A549 (cell line): ENCODE measurements around the gene TEX35. TPM values are rescaled to one million over a fixed set of nuclear protein-coding genes. Genes with fewer than 3 reads are reported as not detected.
"Not testable (repeated sequence)": the region's sequence is repeated elsewhere in the genome, so short reads cannot be mapped to it uniquely, and the experiment has no call there.

Source experiments
- ATAC-seq, 2 experiments: fragments of 200-7000 bp in 1 of 2; fragments of >200 bp in 1 of 2; cut with Nextera tagmentation in 1 of 2; cut with Tn5 transposase in 1 of 2; 3 replicates each; pipeline versions ENCODE4 v1.8.0 to v1.9.1; 2018 to 2020; ENCODE audit warnings: mild to moderate bottlenecking in 1 of 2, moderate library complexity in 1 of 2
- CTCF ChIA-PET: fragments of 300-600 bp; sonication (Branson Sonifier 250); formaldehyde crosslinking; extraction: SDS; loops from one replicate; lab custom pipeline; 2021; ENCODE audit warnings: antibody characterized with exemption, inconsistent platforms; lab: Yijun Ruan, JAX
- POLR2A ChIA-PET: fragments of 350-600 bp; formaldehyde crosslinking; extraction: SDS; loops from one replicate; lab custom pipeline; 2021; ENCODE audit warnings: antibody characterized with exemption, inconsistent platforms; lab: Yijun Ruan, JAX
- DNase-seq, 2 experiments: peaks; one replicate each; pipeline versions ENCODE4 v3.0.0 to v3.0.0-alpha.2; 2011 to 2016; ENCODE audit warnings: low read depth in 1 of 2, low spot score in 1 of 2
- FAIRE-seq: peaks from 2 replicates; lab custom pipeline; 2011; peaks lifted over from hg19 to GRCh38; lab: Jason Lieb, UNC
- H3K27ac ChIP-seq, 2 experiments: fragments of >200 bp; sonication (Bioruptor Twin); formaldehyde crosslinking; 3 replicates each; pipeline ENCODE4 v1.5.1; 2016 to 2017
- H3K4me1 ChIP-seq: fragments of >200 bp; sonication (Bioruptor Twin); formaldehyde crosslinking; 3 replicates; pipeline ENCODE4 v1.6.1; 2016
- H3K4me2 ChIP-seq: fragments of >200 bp; sonication (Bioruptor Twin); formaldehyde crosslinking; 3 replicates; pipeline ENCODE4 v1.6.1; 2016
- H3K4me3 ChIP-seq: fragments of >200 bp; sonication (Bioruptor Twin); formaldehyde crosslinking; 3 replicates; pipeline ENCODE4 v1.5.1; 2016
- H3K9me3 ChIP-seq: fragments of >200 bp; sonication (Bioruptor Twin); formaldehyde crosslinking; 3 replicates; pipeline ENCODE4 v1.6.1; 2016
- BCL3 ChIP-seq: fragments of >200 bp; sonication (Bioruptor Twin); formaldehyde crosslinking; IDR thresholded peaks from 3 replicates; pipeline ENCODE4 v1.6.1; 2016
- CEBPB ChIP-seq, 2 experiments: fragments of >200 bp in 1 of 2; sonication (Bioruptor Twin) in 1 of 2; formaldehyde crosslinking in 1 of 2; IDR thresholded peaks; 2 replicates each; pipeline ENCODE4 v1.6.1; 2012 to 2016
- CTCF ChIP-seq: fragments of >200 bp; sonication (Bioruptor Twin); formaldehyde crosslinking; IDR thresholded peaks from 3 replicates; pipeline ENCODE4 v1.5.1; 2016
- FOSL2 ChIP-seq, 2 experiments: fragments of 450-650 bp in 1 of 2; fragments of >200 bp in 1 of 2; sonication (Bioruptor Twin) in 1 of 2; formaldehyde crosslinking; IDR thresholded peaks; 2 replicates each; pipeline versions ENCODE4 v1.5.0 to v1.6.1; 2016 to 2020; ENCODE audit warnings: mild to moderate bottlenecking in 1 of 2, moderate library complexity in 1 of 2
- HDAC2 ChIP-seq: fragments of 200-600 bp; sonication (generic); IDR thresholded peaks from 2 replicates; pipeline ENCODE4 v1.6.1; 2016
- MAFK ChIP-seq: fragments of 450-650 bp; IDR thresholded peaks from 2 replicates; pipeline ENCODE4 v1.6.1; 2014; ENCODE audit not compliant: partially characterized antibody
- PHF8 ChIP-seq: fragments of 200-600 bp; sonication (generic); IDR thresholded peaks from 2 replicates; pipeline ENCODE4 v1.6.1; 2016; ENCODE audit warnings: low read depth, mild to moderate bottlenecking, antibody characterized with exemption, moderate library complexity, borderline replicate concordance
- POLR2A ChIP-seq: IDR thresholded peaks from 2 replicates; pipeline ENCODE4 v1.6.1; 2012; ENCODE audit warnings: mild to moderate bottlenecking, low read length
- POLR2AphosphoS2 ChIP-seq: conservative IDR thresholded peaks from 2 replicates; pipeline ENCODE4 v1.6.1; 2012; ENCODE audit warnings: low read length, improper control_type of control experiment, inconsistent platforms
- RAD21 ChIP-seq, 2 experiments: fragments of >200 bp in 1 of 2; sonication (Bioruptor Twin) in 1 of 2; formaldehyde crosslinking in 1 of 2; IDR thresholded peaks in 1 of 2; conservative IDR thresholded peaks in 1 of 2; 2 replicates in 1 of 2; 3 replicates in 1 of 2; pipeline ENCODE4 v1.6.1; 2012 to 2018; ENCODE audit warnings: inconsistent platforms in 1 of 2
- SMC3 ChIP-seq: fragments of >200 bp; sonication (Bioruptor Twin); formaldehyde crosslinking; IDR thresholded peaks from 3 replicates; pipeline ENCODE4 v1.6.1; 2018; ENCODE audit warnings: inconsistent platforms
- ZSCAN20 ChIP-seq: fragments of 250-450 bp; sonication (Bioruptor Pico); IDR thresholded peaks from 2 replicates; pipeline ENCODE4 v1.8.0; 2022; ENCODE audit warnings: mild to moderate bottlenecking, moderate library complexity
- WGBS: methylation state at CpG from one replicate; pipeline ENCODE4 v1.1.6; 2017; ENCODE audit errors: missing lambda C conversion rate; 5-methylcytosine and 5-hydroxymethylcytosine counted together
- polyA plus RNA-seq, 4 experiments: library from polyadenylated mRNA; depleted of rRNA in 3 of 4; stranded (reverse); fragments of >200 nt; fragmentation: RNase III in 1 of 4; extraction: RNeasy Plus Mini Kit Qiagen cat#74134 plus additional on column Dnase treatment in 1 of 4; gene quantifications; 2 replicates in 3 of 4; 3 replicates in 1 of 4; pipeline ENCODE4 v1.2.3, GENCODE V29; 2011 to 2017

Gene TEX35
- polyA plus RNA-seq, 2 of the 4 experiments (the other 2 are of a cell fraction): not detected

GRCh38 chr1:178500936-178501554, 11.9 kb upstream of the TEX35 start:
- POLR2A ChIA-PET: no interaction called here
- Histone ChIP-seq H3K4me2 (no peak overlapping the region), H3K4me3 (no peak overlapping the region), H3K9me3 (no peaks in the 10 kb centered on the region), H3K4me1 (no peaks in the 10 kb centered on the region), H3K27ac (no peak overlapping the region)
- CTCF ChIA-PET: interaction anchor here (0.5 to 6.0 kb wide), 40 partner anchors 9 to 1608 kb away, joined by 3 to 54 read pairs (median 4); partner anchors contain the start of gene TEX35
- TF ChIP-seq FOSL2 (IDR thresholded peaks at IDR 0.05) (no peak), FOSL2 (CRISPR knock-in tag; IDR thresholded peaks at IDR 0.05) (no peak)
- DNase-seq (no peak), FAIRE-seq (no peak), ATAC-seq (peak in 1 of 2 experiments; percentile 30; a peak in 3 of 6 replicates)
- WGBS: 79% methylated on average over 10 of the region's 10 CpGs

- FAIRE-seq (no peak), ATAC-seq (peak; percentile 76 to 92), DNase-seq (peak; percentile 62 to 80)
- ChIA-PET POLR2A (no interaction called here), CTCF (interaction anchor here (0.5 to 6.0 kb wide), 43 partner anchors 10 to 1607 kb away, joined by 3 to 54 read pairs (median 4); partner anchors contain the start of gene TEX35)
- 9% methylated on average over 5 of the region's 5 CpGs for WGBS
- Histone ChIP-seq H3K27ac (no peak overlapping the region), H3K4me2 (no peak overlapping the region), H3K9me3 (no peaks in the 10 kb centered on the region), H3K4me3 (no peak overlapping the region), H3K4me1 (no peaks in the 10 kb centered on the region)
- TF ChIP-seq SMC3 (peak; percentile 71), HDAC2 (no peak), RAD21 (conservative IDR thresholded peaks at IDR 0.05 in 1 of 2, IDR thresholded peaks at IDR 0.05 in 1 of 2) (peak; percentile 72 to 80), CTCF (peak; percentile 84), BCL3 (no peak)
These were observed 11.1 kb upstream of the TEX35 start for GRCh38 chr1:178501705-178502329.

- Histone ChIP-seq H3K9me3 (no peaks in the 10 kb centered on the region), H3K4me2 (no peak overlapping the region), H3K27ac (no peak overlapping the region), H3K4me3 (no peak overlapping the region), H3K4me1 (no peaks in the 10 kb centered on the region)
- no peak for FAIRE-seq
- 62% methylated on average over 3 of the region's 3 CpGs for WGBS
- CTCF ChIA-PET: interaction anchor here (0.6 to 6.0 kb wide), 35 partner anchors 10 to 559 kb away, joined by 3 to 54 read pairs (median 4); partner anchors contain the start of gene TEX35
- no peak for DNase-seq
- ATAC-seq: no peak
- POLR2A ChIA-PET: no interaction called here
- no peak for TF ChIP-seq ZSCAN20
These were observed 10.6 kb upstream of the TEX35 start for GRCh38 chr1:178502330-178502714.

- no peak overlapping the region for H3K27ac ChIP-seq
- ATAC-seq (no peak), DNase-seq (no peak), FAIRE-seq (no peak)
- H3K4me2 ChIP-seq: no peak overlapping the region
- no peaks in the 10 kb centered on the region for H3K4me1 ChIP-seq
- POLR2A ChIA-PET: no interaction called here
- 36% methylated on average over 5 of the region's 5 CpGs for WGBS
- H3K9me3 ChIP-seq: no peaks in the 10 kb centered on the region
- CTCF ChIA-PET: interaction anchor here (0.8 to 6.0 kb wide), 10 partner anchors 11 to 192 kb away, joined by 3 to 54 read pairs (median 7); partner anchors contain the start of gene TEX35
- H3K4me3 ChIP-seq: no peak overlapping the region
- TF ChIP-seq POLR2AphosphoS2 (no peak), MAFK (no peak), POLR2A (no peak), CEBPB (IDR thresholded peaks at IDR 0.05) (no peak), PHF8 (no peak)
These were observed 10.1 kb upstream of the TEX35 start for GRCh38 chr1:178502856-178503255.

- CTCF ChIA-PET: interaction anchor here (0.9 to 6.0 kb wide), 5 partner anchors 11 to 204 kb away, joined by 3 to 54 read pairs (median 8); partner anchors contain the start of gene TEX35
- H3K27ac ChIP-seq, POLR2A ChIA-PET: not testable (repeated sequence)
These were observed 9.6 kb upstream of the TEX35 start for GRCh38 chr1:178503316-178503715.

More at GRCh38 chr1:178503316-178503715, 9.6 kb upstream of the TEX35 start:
- not testable (repeated sequence) for H3K4me1 ChIP-seq, H3K4me2 ChIP-seq, H3K9me3 ChIP-seq, FAIRE-seq, ATAC-seq, DNase-seq, H3K4me3 ChIP-seq
- 79% methylated on average over 14 of the region's 14 CpGs for WGBS
